ENCODE results near the gene PLEKHB2. TPM values are rescaled to one million over a fixed set of nuclear protein-coding genes. Genes with fewer than 3 reads are reported as not detected.
"Not testable (repeated sequence)": the region's sequence is repeated elsewhere in the genome, so short reads cannot be mapped to it uniquely, and the experiment has no call there.

Gene PLEKHB2
- total RNA-seq, 1 donor from 2014 or later: 204 TPM

DNA sequence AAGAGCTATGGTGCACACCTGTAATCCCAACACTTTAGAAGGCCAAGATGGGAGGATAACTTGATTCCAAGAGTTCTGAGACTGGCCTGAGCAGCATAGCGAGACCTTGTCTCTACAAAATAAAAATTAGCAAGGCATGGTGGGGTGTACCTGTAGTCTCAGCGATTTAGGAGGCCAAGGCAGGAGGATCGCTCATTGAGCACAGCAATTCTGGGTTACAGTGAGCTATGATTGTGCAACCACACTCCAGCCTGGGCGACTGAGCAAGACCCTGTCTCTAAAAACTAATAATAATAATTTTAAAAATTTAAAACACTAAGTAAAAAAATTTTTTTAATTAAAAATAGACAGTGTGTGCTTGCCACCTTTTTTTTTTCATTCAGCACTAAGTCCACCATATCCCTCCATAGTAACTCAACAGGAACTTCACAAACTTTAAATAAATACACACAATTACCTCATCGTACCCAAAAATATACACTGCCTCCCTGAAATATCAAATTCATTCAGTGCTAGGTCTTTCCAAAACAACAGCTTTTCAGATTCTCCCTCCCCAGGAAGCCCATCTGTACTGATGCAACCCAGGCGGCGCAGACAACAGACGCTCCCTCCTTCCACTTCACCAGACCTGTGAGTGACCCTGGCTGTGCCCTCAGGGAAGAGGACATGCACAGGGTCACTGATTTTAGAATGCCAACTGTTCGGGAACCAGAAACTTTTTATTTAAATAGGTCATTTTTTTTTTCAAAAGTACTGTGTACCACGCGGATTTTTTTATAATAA lies 41.4 kb upstream of the PLEKHB2 start:
- FAIRE-seq (no peak), DNase-seq (ENCODE audit: low read depth) (no peak)
- Histone ChIP-seq H3K36me3 (ENCODE audit: control insufficient read depth, insufficient read depth, low read length) (peaks cover 10% of the 10 kb centered on the region), H3K4me3 (ENCODE audit: low read depth, low read length) (no peak overlapping the region), H3K27me3 (ENCODE audit: control insufficient read depth, insufficient read depth, low read length) (no peaks in the 10 kb centered on the region)
- TF ChIP-seq, protein P1, sequence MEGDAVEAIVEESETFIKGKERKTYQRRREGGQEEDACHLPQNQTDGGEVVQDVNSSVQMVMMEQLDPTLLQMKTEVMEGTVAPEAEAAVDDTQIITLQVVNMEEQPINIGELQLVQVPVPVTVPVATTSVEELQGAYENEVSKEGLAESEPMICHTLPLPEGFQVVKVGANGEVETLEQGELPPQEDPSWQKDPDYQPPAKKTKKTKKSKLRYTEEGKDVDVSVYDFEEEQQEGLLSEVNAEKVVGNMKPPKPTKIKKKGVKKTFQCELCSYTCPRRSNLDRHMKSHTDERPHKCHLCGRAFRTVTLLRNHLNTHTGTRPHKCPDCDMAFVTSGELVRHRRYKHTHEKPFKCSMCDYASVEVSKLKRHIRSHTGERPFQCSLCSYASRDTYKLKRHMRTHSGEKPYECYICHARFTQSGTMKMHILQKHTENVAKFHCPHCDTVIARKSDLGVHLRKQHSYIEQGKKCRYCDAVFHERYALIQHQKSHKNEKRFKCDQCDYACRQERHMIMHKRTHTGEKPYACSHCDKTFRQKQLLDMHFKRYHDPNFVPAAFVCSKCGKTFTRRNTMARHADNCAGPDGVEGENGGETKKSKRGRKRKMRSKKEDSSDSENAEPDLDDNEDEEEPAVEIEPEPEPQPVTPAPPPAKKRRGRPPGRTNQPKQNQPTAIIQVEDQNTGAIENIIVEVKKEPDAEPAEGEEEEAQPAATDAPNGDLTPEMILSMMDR (IDR thresholded peaks at IDR 0.05; ENCODE audit: insufficient read depth, low read length, severe bottlenecking): no peak

DNA sequence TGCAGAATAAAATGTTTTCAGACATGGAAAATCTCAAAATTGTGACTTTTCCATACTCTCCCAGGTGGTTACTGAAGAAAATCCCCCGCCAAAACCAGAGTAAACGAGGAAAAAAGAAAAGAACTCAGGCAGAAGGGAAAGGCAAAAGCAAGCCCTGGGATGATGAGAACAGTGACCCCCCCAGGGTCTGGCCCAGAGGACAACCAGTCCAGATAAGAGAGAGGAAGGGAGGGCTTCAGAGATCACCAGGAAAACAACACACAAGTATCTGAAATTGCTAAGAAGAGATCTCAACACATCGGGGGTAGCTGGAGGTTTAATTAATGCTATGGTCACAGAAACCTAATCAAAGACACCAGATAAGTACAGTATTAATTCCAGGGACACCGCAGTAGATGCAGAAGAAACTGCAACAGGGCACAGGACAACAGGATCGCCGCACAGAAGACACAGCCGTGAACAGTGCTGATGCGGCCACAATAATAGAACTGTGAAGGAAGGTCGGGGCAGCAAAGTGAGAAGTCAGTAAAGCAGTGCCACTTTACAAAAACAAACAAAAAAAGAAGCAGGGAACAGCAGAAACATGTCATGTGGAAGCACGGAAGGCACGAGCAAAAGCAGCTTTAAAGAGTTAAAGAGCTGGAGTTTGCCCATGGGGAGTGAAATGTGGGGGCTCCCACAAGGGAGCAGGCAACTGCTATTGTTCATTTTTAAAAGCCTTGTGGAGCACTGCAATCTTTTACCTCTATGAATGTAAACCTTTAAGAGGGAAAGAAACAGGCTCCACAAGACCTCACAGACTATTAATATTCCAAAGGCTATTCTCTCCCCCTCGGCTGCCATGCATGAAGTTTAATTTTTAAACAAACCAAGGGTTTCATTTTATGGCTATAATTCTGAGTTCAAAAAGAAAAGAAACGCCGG lies 40.3 kb upstream of the PLEKHB2 start:
- FAIRE-seq: no peak
- Histone ChIP-seq H3K27me3 (ENCODE audit: control insufficient read depth, insufficient read depth, low read length) (no peaks in the 10 kb centered on the region), H3K36me3 (ENCODE audit: control insufficient read depth, insufficient read depth, low read length) (peaks cover 10% of the 10 kb centered on the region), H3K4me3 (ENCODE audit: low read depth, low read length) (no peak overlapping the region)
- TF ChIP-seq, protein P1 (IDR thresholded peaks at IDR 0.05; ENCODE audit: insufficient read depth, low read length, severe bottlenecking): no peak
- DNase-seq (ENCODE audit: low read depth): no peak

DNA sequence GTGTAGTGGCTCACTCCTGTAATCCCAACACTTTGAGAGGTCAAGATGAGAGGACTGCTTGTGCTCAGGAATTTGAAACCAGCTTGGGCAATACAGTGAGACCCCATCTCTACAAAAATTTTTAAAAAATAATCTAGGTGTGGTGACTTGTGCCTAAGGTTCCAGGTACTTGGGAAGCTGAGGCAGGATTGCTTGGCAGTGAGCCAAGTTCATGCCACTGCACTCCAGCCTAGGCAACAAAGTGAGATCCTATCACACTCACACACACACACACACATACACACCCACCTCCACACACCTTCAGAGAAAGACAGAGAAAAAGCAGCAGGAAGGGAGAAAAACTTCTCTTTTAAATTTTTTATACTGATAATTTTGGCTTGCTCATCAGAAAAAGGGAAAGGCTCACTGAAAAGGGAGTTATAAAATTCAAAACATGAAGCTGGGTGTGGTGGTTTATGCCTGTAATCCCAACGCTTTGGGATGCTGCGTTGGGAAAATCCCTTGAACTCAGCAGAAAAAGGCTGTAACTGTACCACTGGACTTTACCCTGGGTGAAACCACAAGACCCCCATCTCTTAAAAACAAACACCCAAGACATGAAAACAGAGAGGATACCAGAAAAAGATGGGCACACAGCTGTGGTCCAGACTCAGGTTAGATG lies 37.5 kb upstream of the PLEKHB2 start:
- H3K36me3 ChIP-seq (ENCODE audit: control insufficient read depth, insufficient read depth, low read length): peaks cover 16% of the 10 kb centered on the region
- H3K4me3 ChIP-seq (ENCODE audit: low read depth, low read length): no peak overlapping the region
- DNase-seq (ENCODE audit: low read depth): no peak
- H3K27me3 ChIP-seq (ENCODE audit: control insufficient read depth, insufficient read depth, low read length): no peaks in the 10 kb centered on the region
- FAIRE-seq: no peak
- TF ChIP-seq, protein P1 (IDR thresholded peaks at IDR 0.05; ENCODE audit: insufficient read depth, low read length, severe bottlenecking): no peak

DNA sequence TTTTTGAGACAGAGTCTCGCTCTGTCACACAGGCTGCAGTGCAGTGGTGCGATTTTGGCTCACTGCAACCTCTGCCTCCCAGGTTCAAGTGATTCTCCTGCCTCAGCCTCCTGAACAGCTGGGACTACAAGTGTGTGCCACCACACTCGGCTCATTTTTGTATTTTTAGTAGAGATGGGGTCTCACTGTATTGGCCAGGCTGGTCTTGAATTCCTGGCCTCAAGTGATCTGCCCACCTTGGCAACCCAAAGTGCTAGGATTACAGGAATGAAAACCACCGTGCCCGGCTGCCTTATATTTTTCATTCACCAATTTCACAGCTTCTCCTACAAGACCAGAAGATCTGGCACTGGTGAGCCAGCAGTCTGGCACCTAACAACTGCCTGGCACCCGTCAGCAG lies 37.0 kb upstream of the PLEKHB2 start:
- not testable (repeated sequence) for FAIRE-seq; DNase-seq (ENCODE audit: low read depth); H3K4me3 ChIP-seq (ENCODE audit: low read depth, low read length); H3K27me3 ChIP-seq (ENCODE audit: control insufficient read depth, insufficient read depth, low read length)
- H3K36me3 ChIP-seq (ENCODE audit: control insufficient read depth, insufficient read depth, low read length): peaks cover 16% of the 10 kb centered on the region

DNA sequence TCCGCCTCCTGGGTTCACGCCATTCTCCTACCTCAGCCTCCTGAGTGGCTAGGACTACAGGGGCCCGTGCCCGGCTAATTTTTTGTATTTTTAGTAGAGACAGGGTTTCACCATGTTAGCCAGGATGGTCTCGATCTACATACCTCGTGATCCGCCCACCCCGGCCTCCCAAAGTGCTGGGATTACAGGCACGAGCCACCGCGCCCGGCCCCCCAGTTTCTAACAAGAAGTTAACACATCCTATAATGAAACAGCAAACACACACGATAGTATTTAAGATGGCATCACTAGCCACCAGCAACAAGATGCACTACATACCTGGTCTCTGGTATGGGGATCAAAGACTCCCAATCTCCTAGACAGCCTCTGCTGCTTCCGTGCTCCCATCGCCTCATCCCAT lies 29.6 kb upstream of the PLEKHB2 start:
- FAIRE-seq; DNase-seq (ENCODE audit: low read depth); H3K4me3 ChIP-seq (ENCODE audit: low read depth, low read length); H3K27me3 ChIP-seq (ENCODE audit: control insufficient read depth, insufficient read depth, low read length): not testable (repeated sequence)
- peaks cover 20% of the 10 kb centered on the region for H3K36me3 ChIP-seq (ENCODE audit: control insufficient read depth, insufficient read depth, low read length)

DNA sequence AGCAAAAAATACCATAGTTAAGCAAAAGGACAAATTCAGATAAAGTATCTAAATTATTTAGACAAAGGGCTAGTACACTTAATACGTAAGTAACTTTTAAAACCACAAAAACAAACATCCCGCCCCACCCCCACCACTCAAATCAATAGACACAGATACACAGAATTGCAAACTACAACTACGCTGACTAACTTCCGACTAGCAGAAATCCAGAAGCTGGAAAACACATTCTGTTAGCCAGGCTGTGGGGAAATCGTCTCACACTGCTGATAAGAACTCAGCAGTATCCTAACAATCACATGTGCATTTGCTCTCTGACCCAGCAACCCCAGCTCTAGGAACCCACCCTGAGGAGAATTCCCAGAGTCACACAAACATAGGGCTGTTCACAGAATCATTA lies 28.4 kb upstream of the PLEKHB2 start:
- Histone ChIP-seq H3K36me3 (ENCODE audit: control insufficient read depth, insufficient read depth, low read length) (peaks cover 17% of the 10 kb centered on the region), H3K4me3 (ENCODE audit: low read depth, low read length) (no peak overlapping the region), H3K27me3 (ENCODE audit: control insufficient read depth, insufficient read depth, low read length) (no peaks in the 10 kb centered on the region)
- TF ChIP-seq, protein P1 (IDR thresholded peaks at IDR 0.05; ENCODE audit: insufficient read depth, low read length, severe bottlenecking): no peak
- FAIRE-seq (no peak), DNase-seq (ENCODE audit: low read depth) (no peak)

Measured in bronchial epithelial cell (primary cell).